Suprapubic skin (tissue), 4 donors: ENCODE measurements around the gene FTSJ3. TPM values are rescaled to one million over a fixed set of nuclear protein-coding genes. Genes with fewer than 3 reads are reported as not detected.
A peak's percentile ranks its signal among the peaks of the same experiment; 100 is the strongest.

Experiments used
- DNase-seq, 2 donors: peaks; one replicate each; pipeline ENCODE4 v3.0.0-alpha.2; 2019; ENCODE audit warnings: low spot score in 2 of 2
- H3K27ac ChIP-seq: fragments of 200-600 bp; sonication (generic); one replicate; pipeline ENCODE4 v1.5.1; 2019
- H3K27me3 ChIP-seq: fragments of 200-600 bp; sonication (generic); one replicate; pipeline ENCODE4 v1.5.1; 2019
- H3K36me3 ChIP-seq: fragments of 200-600 bp; sonication (generic); one replicate; pipeline ENCODE4 v1.5.1; 2019
- H3K4me1 ChIP-seq: fragments of 200-600 bp; sonication (generic); one replicate; pipeline ENCODE4 v1.5.1; 2019
- H3K4me3 ChIP-seq: fragments of 200-600 bp; sonication (generic); one replicate; pipeline ENCODE4 v1.5.1; 2019; ENCODE audit warnings: mild to moderate bottlenecking
- H3K9me3 ChIP-seq: fragments of 200-600 bp; sonication (generic); one replicate; pipeline ENCODE4 v1.5.1; 2019
- CTCF ChIP-seq, 2 donors: fragments of 200-600 bp in 1 of 2; fragments of 450-650 bp in 1 of 2; sonication (generic) in 1 of 2; IDR thresholded peaks; one replicate each; pipeline ENCODE4 v1.5.1; 2016 to 2019; ENCODE audit warnings: antibody characterized with exemption in 2 of 2, mild to moderate bottlenecking in 1 of 2, moderate library complexity in 1 of 2
- EP300 ChIP-seq: sonication (generic); formaldehyde crosslinking; IDR thresholded peaks from one replicate; pipeline ENCODE4 v1.6.1; 2017; ENCODE audit warnings: antibody characterized with exemption
- POLR2A ChIP-seq, 2 donors: fragments of 450-650 bp; IDR thresholded peaks; one replicate each; pipeline ENCODE4 v1.6.1; 2017; ENCODE audit warnings: antibody characterized with exemption in 2 of 2, mild to moderate bottlenecking in 2 of 2, moderate library complexity in 2 of 2
- POLR2AphosphoS5 ChIP-seq, 3 donors: sonication (generic); formaldehyde crosslinking; IDR thresholded peaks; one replicate each; pipeline ENCODE4 v1.6.1; 2017; ENCODE audit warnings: antibody characterized with exemption in 3 of 3
- WGBS: methylation state at CpG from one replicate; pipeline ENCODE4 v1.1.5; 2018; 5-methylcytosine and 5-hydroxymethylcytosine counted together
- total RNA-seq, 4 donors: library from RNA; depleted of rRNA; stranded (reverse); fragments of >200 nt; gene quantifications; one replicate each; pipeline ENCODE4 v1.1.0, GENCODE V29; 2016

Gene FTSJ3
- total RNA-seq, 4 donors from 2014 or later = 46.4 to 54.7 (median 48.4) TPM

- DNase-seq = peak; percentile 97
- no peaks in the 10 kb centered on the region for H3K27me3 ChIP-seq
- TF ChIP-seq POLR2AphosphoS5 (IDR thresholded peaks at IDR 0.05) = peak in 2 of 3 donors; percentile 87 to 99
- no peak for TF ChIP-seq CTCF (IDR thresholded peaks at IDR 0.05)
- peak in 1 of 2 donors; percentile 23 for TF ChIP-seq POLR2A (IDR thresholded peaks at IDR 0.05)
- TF ChIP-seq EP300 = peak; percentile 56
- H3K4me1 ChIP-seq = peaks cover 75% of the 10 kb centered on the region
- WGBS = 13% methylated on average over 4 of the region's 7 CpGs
- peaks cover 35% of the 10 kb centered on the region for H3K36me3 ChIP-seq
- peak overlapping the region; percentile 71 for H3K4me3 ChIP-seq
- peak overlapping the region; percentile 93 for H3K27ac ChIP-seq
- H3K9me3 ChIP-seq = no peaks in the 10 kb centered on the region
Observed at GRCh38 chr17:63838631-63839171, 11.2 kb upstream of the FTSJ3 start.

- peak overlapping the region; percentile 36 for H3K4me3 ChIP-seq
- peaks cover 71% of the 10 kb centered on the region for H3K4me1 ChIP-seq
- peaks cover 42% of the 10 kb centered on the region for H3K36me3 ChIP-seq
- no peaks in the 10 kb centered on the region for H3K27me3 ChIP-seq
- H3K27ac ChIP-seq = peak overlapping the region; percentile 93
- H3K9me3 ChIP-seq = no peaks in the 10 kb centered on the region
- DNase-seq = no peak
- WGBS = 51% methylated on average over 4 of the region's 5 CpGs
- no peak for TF ChIP-seq POLR2A (IDR thresholded peaks at IDR 0.05)
- TF ChIP-seq POLR2AphosphoS5 (IDR thresholded peaks at IDR 0.05) = no peak
- TF ChIP-seq EP300 = no peak
- TF ChIP-seq CTCF (IDR thresholded peaks at IDR 0.05) = no peak
Observed at GRCh38 chr17:63837962-63838600, 10.6 kb upstream of the FTSJ3 start.

GRCh38 chr17:63837480-63837879 lies 10.0 kb upstream of the FTSJ3 start:
- DNase-seq = no peak
- H3K9me3 ChIP-seq = no peaks in the 10 kb centered on the region
- peaks cover 48% of the 10 kb centered on the region for H3K36me3 ChIP-seq
- H3K27ac ChIP-seq = peak overlapping the region; percentile 93
- peak overlapping the region; percentile 36 for H3K4me3 ChIP-seq
- no peak for TF ChIP-seq EP300
- TF ChIP-seq POLR2A (IDR thresholded peaks at IDR 0.05) = no peak
- no peak for TF ChIP-seq POLR2AphosphoS5 (IDR thresholded peaks at IDR 0.05)
- WGBS = 78% methylated on average over 7 of the region's 12 CpGs
- peaks cover 71% of the 10 kb centered on the region for H3K4me1 ChIP-seq
- H3K27me3 ChIP-seq = no peaks in the 10 kb centered on the region

- Histone ChIP-seq H3K9me3 (no peaks in the 10 kb centered on the region), H3K4me1 (peaks cover 71% of the 10 kb centered on the region), H3K27me3 (no peaks in the 10 kb centered on the region), H3K36me3 (peaks cover 54% of the 10 kb centered on the region), H3K4me3 (no peak overlapping the region), H3K27ac (no peak overlapping the region)
- TF ChIP-seq POLR2A (IDR thresholded peaks at IDR 0.05) = no peak
- TF ChIP-seq CTCF (IDR thresholded peaks at IDR 0.05) = no peak
- no peak for TF ChIP-seq EP300
- no peak for DNase-seq
- 93% methylated on average over 7 of the region's 7 CpGs for WGBS
Observed at GRCh38 chr17:63836811-63837210, 9.3 kb upstream of the FTSJ3 start.

- no peak overlapping the region for H3K4me3 ChIP-seq
- H3K4me1 ChIP-seq = peaks cover 57% of the 10 kb centered on the region
- TF ChIP-seq POLR2AphosphoS5 (IDR thresholded peaks at IDR 0.05) = no peak
- H3K27me3 ChIP-seq = no peaks in the 10 kb centered on the region
- no peak overlapping the region for H3K27ac ChIP-seq
- WGBS = 83% methylated on average over 9 of the region's 9 CpGs
- no peak for DNase-seq
- H3K36me3 ChIP-seq = peaks cover 70% of the 10 kb centered on the region
- H3K9me3 ChIP-seq = no peaks in the 10 kb centered on the region
Observed at GRCh38 chr17:63835167-63835720, 7.8 kb upstream of the FTSJ3 start.

GRCh38 chr17:63834431-63835166 lies 7.1 kb upstream of the FTSJ3 start:
- Histone ChIP-seq H3K9me3 (no peaks in the 10 kb centered on the region), H3K27me3 (no peaks in the 10 kb centered on the region), H3K36me3 (peaks cover 76% of the 10 kb centered on the region), H3K4me1 (peaks cover 53% of the 10 kb centered on the region), H3K27ac (no peak overlapping the region), H3K4me3 (no peak overlapping the region)
- TF ChIP-seq CTCF (IDR thresholded peaks at IDR 0.05) (peak; percentile 41 to 52), EP300 (no peak), POLR2A (IDR thresholded peaks at IDR 0.05) (no peak), POLR2AphosphoS5 (IDR thresholded peaks at IDR 0.05) (no peak)
- DNase-seq = no peak
- WGBS = 24% methylated on average over 8 of the region's 13 CpGs
